Fibroblast of upper back skin (primary cell): ENCODE measurements around the gene RBP4.

Source experiments
- DNase-seq: peaks from one replicate; pipeline ENCODE4 v3.0.0-alpha.2; 2013

RBP4 gene

DNA sequence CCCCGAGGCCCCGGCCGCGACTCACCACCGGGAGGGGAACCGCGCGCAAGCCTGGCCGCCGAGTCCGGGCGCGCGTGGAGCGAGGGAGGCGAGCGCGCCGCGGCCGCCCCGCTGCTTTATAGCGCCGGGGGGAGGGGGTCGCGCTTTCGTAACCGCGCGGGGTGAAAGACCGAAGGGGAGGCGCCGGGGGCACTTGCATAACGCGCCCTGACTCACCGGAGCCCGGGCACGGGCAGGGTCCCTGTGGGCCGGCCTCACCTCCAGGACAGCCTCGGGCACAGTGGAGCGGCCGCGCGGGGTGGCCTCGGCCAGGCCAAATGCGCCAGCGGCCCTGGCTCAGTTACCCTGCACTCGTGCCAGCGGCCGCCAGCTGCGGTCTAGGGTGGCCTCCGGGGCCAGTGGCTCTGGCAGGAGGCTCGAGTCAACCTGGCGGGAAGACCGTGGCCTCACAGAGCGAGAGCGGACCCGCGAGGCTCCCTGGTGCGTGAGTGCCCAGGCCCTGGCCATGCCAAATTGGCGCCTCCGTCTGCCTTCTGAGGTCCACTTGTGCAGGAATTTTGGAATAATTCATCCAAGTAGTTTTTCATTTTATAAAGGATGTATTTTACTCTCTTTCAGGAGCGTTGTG lies at the start of gene RBP4:
TSS of gene RBP4 (minus strand) at position 90 of the 628 bp plus-strand sequence. CDS start 207 bp downstream, outside the sequence.
- no peak for DNase-seq

DNA sequence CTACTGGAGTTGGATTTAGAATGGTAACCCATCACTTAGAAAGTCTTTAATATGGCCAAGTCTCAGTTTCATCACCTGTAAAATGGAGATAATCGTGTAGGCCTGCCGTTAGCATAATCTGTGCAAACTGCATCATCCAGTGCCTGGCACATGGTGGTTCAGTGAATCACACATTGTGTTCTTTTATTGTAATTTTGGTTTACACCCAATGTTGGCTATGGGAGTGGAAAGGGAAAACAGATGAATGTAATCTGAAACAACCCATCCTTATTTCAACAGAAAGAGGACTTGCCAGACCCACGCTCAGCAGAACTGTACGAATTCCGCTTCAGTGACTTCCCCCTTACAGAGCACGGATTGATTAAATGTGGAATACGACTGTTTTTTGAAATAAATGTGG lies 38.8 kb upstream of the RBP4 start:
- DNase-seq = no peak

DNA sequence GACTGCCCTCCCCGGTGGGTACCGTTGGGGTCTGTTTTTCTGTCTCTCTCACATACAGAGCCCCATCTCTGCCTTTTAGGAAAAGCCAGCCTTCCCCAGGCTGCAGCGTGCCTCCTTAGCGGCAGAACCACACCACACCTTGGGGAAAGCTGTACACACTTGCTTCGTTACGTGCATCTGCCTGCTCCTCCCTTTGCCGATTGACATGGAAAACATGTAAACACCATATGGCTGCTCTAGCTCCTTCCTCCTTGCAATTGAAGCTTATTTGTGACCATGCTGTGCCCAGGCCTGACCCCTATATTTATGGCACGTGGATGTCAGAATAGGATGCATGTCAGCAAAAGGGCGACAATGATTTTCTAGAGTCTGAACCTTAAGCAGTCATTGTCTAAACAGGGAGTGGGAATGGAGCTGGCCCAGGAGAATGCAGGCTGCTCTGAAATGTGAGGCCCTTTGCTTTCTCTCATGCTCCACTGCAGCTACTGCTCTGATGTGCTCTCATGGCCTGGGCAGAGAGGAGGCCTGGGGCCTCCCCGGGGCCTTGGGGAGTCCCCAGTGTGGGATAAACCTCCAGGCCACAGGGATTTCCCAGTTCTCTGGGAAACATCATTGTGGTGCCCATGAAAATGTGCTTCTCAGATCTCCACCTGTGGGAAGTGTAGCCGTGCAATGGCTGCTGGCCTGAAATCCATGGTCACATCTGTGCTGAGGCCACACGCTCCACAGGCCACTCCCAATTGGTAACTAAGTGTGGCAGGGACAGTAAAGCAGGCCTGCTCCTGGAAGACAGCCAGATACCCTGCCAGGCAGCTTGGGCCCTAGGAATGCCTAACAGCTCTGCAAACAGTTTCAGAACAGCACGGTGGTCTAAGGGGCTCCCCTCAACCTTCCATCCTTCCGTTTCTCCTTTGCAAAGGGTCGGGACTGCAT lies 29.9 kb upstream of the RBP4 start:
- DNase-seq = no peak

DNA sequence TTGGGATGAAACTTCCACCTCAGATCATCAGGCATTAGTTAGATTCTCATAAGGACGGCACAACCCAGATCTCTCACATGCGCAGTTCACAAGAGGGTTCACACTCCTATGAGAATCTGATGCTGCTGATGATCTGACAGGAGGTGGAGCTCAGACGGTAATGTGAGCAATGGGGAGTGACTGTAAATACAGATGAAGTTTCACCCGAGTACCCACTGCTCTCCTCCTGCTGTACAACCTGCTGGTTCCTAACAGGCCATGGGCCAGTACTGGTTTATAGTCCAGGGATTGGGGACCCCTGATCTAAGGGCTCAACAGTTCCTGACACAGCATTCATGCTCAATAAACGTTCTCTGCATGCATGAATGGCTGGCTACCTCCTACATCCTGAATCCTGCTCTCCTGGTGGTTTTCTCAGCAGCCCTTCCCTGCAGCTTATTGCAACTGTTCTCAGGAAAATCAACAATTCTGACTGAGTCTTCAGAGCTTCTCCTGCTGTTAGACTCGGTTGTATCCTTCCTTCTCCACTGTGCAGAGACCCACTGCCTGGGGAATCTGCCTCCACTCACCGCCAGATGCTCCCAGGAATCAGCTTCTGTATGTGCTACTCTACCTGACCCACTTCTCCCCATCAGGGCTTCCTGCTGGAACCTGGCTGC lies 28.7 kb upstream of the RBP4 start:
- no peak for DNase-seq

DNA sequence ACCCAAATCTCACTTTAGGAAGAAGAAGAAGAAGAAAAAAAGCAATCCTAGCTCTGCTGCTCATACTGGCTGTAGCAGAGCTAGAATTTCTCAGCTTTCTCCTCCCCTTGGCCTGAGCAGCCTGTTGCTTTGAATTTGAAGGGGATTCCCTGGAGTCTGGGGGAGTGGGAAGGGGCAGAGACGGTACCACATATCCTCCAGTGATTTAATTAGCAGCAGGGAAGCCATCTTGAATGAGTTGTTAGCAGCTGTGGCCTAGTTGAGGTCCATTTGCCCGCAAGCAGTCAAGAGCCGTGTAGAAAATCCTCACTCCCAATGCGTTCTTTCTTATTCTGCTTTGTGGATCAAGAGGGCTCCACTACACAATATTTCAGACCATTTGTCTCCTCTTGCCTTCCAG lies 27.8 kb upstream of the RBP4 start:
- no peak for DNase-seq

DNA sequence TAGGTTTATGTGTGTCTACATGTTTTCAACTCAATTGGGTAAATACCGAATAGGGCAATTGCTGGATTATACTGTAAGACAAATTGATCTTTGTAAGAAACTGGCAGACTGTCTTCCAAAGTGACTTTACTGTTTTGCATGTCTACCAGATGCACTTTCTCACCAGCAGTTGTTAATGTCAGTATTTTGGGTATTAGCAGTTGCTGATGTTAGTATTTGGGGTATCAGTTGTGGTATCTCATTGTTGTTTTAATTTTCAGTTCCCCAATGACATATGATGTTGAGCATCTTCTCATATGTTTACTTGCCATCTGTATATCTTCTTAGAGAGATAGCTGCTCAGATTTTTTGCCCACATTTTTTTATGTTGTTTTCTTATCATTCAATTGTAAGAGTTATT lies 21.9 kb upstream of the RBP4 start:
- DNase-seq = no peak

DNA sequence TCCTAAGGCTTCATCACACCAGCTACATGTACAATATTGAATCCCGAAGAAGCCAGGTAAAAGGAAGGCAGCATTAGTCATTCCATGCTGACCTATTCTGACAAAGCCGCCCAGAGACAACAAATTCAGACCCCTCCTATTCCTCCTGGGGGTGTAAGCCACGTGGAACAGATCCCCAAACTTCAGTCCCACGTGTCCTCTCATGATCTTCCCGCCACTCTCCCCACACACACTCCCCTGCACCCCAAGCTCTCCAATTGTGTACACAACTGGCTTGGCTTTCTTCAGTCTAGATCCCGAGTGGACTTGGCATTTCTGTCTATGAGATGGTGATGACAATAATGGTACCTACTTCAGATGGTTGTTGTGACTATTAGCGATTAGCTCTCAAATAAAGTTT lies 19.9 kb upstream of the RBP4 start:
- DNase-seq = no peak

DNA sequence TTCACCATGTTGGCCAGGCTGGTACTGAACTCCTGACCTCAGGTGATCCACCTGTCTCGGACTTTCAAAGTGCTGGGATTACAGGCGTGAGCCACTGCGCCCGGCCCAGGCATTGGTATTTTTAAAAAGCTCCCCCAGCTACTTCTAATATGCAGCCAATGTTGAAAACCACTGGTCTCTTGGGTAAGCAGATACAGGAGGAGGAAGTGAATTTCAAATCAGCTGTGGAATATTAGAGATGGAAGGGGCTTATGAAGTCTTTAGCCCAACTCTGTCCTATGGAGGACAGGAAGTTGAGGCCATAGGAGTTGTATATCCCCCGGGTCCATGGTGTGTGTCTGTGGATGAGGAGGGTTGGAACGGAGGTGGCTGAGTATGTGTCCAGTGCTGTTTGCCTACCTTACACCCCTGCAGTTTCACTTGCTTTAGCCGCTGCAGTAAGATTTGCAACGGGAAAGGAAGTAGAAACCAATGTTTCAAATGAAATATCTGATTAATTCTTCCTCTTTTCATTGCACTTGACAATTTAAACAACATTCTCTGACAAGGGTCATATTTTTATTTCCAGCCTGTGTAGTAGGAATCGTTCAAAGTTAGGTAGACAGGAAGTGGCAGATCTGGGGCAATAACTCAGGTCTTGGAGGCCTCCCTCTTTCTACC lies 14.7 kb upstream of the RBP4 start:
- DNase-seq = no peak

DNA sequence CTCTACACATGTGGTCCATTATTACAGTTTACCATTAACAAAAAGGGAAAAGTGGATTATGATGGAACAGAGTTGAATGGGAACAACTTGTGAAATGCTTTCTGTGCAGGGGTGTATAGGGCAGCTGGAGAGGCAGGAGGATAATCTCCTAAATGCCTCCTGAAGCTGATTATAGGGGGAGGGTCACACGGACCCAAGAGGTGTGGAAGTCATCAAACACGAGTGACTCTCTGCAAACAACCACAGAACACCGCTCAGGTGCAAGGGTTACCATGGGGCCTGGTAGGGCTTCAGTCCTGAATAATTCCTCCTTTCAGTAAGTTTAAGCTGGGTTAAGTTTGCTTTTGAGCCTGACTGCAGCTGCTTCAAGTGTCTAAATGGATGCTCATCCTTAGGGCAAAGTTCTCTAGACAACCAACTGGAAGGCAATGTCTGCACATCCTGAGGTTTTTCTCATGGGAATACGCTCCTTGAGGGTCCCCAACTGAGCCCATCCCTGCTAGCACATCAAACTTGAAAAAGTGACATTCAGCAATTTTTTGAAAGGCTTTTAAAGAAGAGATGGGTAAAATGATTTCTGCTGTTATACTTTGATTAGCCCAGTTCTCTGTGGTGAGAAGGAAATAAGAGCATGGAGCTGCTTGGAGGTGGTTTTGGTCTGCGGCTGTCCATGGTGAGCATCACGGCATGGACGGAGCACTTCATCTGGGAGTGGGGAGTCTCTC lies 13.2 kb upstream of the RBP4 start:
- no peak for DNase-seq

DNA sequence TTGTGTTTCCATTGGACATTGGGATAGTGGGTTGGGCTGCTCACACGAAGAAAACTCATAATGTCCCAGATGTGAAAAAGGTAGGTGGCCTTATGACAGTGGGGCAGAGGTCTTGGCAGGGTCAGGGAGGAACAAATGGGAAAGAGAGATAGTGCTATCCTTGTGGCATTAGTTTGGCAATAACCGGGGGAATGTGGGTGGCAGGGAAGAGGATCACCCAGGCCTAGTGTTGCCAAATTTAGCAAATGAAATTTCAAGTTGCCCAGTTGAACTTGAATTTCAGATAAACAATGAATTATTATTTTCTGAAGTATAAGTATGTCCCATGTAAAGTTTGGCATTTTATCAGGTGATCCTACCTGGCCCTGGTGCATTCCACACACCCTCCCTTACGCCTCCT lies 12.1 kb upstream of the RBP4 start:
- no peak for DNase-seq

DNA sequence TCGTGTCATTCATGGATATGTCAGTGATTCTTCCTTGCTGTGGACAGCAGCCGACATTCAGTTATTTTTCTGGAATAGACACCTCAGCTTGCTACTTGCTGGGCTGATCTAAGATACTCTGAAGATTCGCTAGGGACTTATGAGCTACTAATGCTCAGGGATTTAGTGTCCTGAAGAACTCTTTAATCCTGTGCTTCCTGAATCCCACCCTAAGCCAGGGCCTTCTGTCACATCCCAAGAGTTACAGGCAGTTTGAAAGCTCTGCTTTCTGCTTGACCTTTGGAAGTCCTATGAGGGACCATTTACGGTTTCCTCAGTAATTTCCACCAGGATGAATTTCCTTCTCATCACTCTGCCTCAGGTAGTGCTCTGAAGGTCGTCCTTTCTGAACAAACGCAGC lies 11.3 kb upstream of the RBP4 start, which contains the start of gene PDE6C:
TSS of gene PDE6C (plus strand) at position 227 of the 400 bp plus-strand sequence. CDS start 189 bp downstream, outside the sequence.
- DNase-seq = no peak

DNA sequence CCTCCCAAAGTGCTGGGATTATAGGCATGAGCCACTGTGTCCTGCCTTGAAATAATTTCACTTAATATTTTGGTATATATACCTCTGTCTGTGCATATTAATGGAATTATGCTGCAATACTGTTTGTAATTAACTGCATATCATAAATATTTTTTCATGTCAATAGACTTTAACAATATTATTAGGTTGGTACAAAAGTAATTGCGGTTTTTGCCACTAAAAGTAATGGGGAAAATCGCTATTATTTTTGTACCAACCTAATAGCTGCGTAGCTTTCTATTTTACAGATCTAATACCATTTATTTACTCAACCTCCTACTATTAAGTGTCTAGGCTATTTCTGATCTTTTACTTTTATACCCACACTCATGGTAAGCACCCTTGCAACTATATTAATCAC lies 7.4 kb upstream of the RBP4 start:
- no peak for DNase-seq

DNA sequence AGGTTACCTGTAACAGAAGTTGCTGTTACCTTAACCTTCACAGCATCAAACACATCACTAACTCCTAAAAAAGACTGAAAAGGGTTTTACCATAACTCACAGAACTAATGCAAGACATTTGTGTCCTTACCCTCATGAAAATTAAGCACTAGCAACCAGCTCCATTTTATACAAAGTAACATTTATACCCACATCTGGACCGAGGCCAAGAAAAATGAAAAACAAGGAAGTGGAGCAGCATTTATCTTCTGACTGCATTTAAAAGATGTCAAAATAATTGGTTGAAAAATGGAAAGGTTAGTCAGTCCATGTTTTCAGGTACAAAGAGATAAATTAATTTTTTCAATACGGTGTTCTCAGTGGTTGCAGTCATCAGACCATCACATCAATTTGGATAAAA lies 3.1 kb upstream of the RBP4 start:
- no peak for DNase-seq

DNA sequence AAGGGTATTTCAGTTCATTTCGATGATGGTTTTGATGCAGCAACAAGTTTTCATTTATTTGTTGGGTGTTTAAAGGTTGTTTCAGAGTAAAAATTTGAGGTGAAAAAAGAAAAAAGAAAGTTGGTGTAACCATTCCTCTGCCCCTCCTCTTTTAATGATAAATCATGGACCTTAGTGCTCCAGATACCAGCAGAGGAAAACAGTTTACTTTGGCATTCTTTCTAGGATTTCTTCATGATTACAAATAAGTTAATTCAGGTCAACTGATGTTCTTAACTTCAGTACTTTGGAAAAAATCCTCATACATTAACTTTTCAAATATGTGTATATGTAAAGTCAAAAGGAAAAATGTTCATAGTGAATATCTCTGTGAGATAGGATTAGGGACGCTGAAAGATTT lies 2.0 kb upstream of the RBP4 start:
- no peak for DNase-seq

DNA sequence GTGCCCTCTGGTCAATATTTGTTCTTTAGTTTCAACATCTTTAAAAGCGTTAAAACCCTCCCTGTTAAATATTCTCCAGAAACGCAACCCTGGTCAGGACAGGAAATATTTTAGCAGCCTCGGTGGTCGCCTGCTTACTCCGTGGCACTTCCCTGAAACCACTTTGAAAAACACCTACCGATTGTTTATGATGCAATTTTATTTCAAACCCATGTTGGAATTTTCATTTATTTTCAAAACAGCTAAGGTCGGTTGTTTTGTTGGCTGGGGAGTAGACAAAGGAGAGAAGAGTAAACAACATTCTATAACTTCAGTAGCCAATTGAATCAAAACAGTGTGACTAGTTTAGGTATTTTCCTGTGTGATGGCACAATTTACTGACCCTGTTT lies 733 bp upstream of the RBP4 start:
- DNase-seq = no peak

DNA sequence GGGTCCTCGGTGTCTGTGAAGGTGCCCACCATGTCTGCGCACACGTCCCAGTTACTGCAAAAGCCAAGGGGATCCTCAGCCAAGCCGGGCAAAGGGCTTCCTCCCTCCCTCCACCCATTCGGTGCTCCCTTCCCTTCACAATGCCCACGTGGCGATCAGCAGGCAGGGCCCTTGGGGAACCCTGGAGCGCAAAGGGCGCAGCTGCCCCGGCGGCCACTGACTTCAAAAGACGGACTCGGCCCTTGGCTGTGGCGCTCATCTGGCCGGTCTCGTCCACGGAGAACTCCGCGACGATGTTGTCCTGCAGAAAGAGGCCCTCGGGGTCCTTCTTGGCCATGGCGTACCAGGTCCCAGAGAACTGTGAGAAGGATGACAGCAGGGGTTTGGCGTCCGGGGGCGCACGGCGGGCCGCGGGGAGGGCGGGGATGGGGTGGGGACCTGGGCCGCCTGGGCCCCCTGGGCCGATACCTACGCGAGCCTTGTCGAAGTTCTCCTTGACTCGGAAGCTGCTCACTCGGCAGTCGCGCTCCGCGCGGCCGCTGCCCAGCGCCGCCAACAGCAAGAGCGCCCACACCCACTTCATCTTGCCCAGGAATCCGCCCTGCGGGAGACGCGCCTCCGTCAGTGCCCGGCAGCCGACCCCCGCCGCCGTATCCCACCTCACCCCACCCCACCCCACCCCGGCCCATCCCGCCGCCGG lies 439 bp downstream of the RBP4 start:
- DNase-seq = peak; percentile 27

DNA sequence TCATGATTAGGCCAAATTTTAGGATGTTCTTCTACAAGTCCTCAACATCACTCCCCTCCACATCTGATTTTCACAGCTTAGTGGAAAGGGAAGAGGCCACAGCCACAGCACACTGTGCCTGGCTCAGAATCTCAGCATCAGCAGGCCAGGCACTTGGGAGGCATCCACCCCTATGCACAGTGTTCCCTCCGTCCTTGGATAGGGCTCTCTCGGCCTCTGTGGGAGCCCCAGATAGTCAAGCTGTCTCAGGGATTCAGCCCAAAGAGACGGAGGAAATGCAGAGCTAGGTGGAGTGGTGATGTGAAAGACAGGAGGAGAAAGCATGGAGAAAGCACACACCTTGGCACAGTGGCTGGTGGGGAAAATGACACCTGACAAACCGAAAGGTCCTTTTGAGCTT lies 1.3 kb downstream of the RBP4 start:
- no peak for DNase-seq

DNA sequence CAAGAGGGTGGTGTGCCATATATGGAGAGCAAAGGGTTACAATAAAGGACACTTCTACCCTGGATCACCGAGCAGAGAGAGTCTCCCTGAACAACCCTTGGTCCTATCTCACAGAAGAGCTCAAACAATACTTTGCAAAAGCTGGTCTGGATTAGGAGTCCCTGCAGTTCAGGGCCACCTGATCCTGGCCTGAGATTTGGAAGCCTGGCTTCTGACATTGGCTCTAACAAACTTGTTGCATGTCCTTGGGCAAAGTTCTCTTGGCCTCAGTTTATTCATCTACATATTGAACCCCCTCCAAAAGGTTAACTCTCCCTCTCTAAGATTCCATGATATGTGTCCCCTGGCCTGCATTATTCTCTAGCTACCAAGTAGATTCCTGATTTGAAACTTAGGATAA lies 1.7 kb downstream of the RBP4 start:
- DNase-seq = no peak

DNA sequence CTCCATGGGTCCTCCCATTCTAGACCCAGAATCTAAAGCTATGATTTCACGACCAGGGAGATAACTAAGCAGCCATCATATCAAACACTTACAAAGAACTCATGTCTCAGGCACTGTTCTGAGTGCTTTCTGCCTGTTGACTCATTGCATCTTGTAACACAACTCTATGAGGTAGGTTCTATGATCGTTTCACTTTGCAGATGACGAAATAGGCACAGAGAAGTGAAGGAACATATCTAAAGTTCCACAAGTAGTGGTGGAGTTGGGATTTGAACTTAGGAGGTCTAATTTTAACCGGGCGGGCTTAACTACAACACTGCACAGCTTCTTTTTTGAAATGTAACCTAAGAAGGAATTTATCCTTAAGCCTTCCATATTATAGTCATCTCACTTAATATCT lies 2.9 kb downstream of the RBP4 start:
- DNase-seq = no peak

DNA sequence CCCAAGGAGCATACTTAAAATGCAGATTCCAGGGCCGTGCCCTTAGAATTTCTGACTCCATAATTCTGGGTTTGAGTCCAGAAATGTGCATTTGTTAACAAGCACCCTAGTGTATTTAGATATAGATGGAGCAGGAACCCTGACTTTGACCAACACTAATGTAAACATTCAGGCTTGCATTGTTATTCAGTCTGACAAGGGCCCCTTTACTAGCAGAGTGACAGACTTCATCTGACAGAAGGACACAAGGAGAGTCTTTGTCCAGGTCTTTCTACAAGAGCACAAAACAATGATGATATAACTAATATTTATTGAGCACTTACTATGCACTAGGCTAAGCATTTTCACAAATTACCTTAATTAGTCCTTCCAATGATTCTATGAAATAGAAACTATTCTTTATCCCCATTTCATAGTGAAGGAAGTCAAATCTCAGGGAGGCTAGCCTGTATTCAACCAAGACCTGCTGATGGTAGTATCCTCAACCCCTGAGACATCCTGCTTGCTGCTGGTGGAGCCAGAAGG lies 3.9 kb downstream of the RBP4 start:
- DNase-seq = no peak

DNA sequence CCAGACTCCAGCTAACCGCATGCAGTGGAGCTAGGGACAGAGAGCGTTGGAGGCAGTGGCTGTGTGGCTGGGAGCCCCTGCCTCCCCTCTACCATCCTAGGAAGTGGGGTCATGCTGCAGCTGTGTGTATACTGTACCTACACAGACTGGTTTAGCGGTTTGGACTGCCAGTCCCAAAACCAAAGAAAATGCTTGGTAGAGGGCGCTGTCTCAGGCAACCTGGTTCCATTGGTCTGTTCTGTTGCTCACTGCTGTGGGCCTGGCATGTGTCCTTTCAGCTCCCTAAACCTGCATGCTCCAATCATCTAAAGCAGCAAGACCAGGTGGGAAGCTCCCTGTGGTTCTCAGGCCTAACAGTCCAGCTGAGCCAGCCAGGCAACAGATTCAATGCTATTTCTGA lies 4.5 kb downstream of the RBP4 start:
- no peak for DNase-seq
